T-helper 17 cell (primary cell): Measurements from ENCODE around the gene STARD13. TPM values are rescaled to one million over a fixed set of nuclear protein-coding genes. Genes with fewer than 3 reads are reported as not detected.

Experiments used
- ATAC-seq: fragments of 150-1000 bp; cut with Tn5 transposase; 2 replicates; pipeline ENCODE4 v1.10.0; 2021; ENCODE audit warnings: mild to moderate bottlenecking, moderate library complexity
- DNase-seq, 3 donors: peaks; one replicate each; pipeline versions ENCODE4 v3.0.0 to v3.0.0-alpha.2; 2020 to 2021
- H3K9me3 ChIP-seq: one replicate; pipeline ENCODE4 v1.7.0; 2013; ENCODE audit warnings: low read length, mild to moderate bottlenecking; ENCODE audit not compliant: control insufficient read depth, poor library complexity, severe bottlenecking
- H3K27ac Mint-ChIP-seq: one replicate; pipeline ENCODE4 v1.8.0; 2022; ENCODE audit warnings: mild to moderate bottlenecking, moderate library complexity, mixed read lengths
- H3K27me3 Mint-ChIP-seq: one replicate; pipeline ENCODE4 v1.8.0; 2022; ENCODE audit warnings: mixed read lengths
- H3K36me3 Mint-ChIP-seq: one replicate; pipeline ENCODE4 v1.8.0; 2022; ENCODE audit warnings: low read depth, mixed read lengths
- H3K4me1 Mint-ChIP-seq: one replicate; pipeline ENCODE4 v1.8.0; 2022; ENCODE audit warnings: mild to moderate bottlenecking, mixed read lengths
- H3K4me3 Mint-ChIP-seq: one replicate; pipeline ENCODE4 v1.8.0; 2022; ENCODE audit warnings: mild to moderate bottlenecking, moderate library complexity, mixed read lengths
- total RNA-seq, 4 donors: library from RNA in 2 of 4; stranded (reverse) in 2 of 4; gene quantifications; one replicate each; pipeline ENCODE4 v1.2.3 and lab custom pipeline; 2022 to 2026

Gene STARD13
- total RNA-seq, 2 donors from 2014 or later, result not detected

- H3K27ac Mint-ChIP-seq, result no peak overlapping the region
- peaks cover 40% of the 10 kb centered on the region for H3K27me3 Mint-ChIP-seq
- no peak overlapping the region for H3K4me3 Mint-ChIP-seq
- no peak for ATAC-seq
- DNase-seq, result no peak
- no peaks in the 10 kb centered on the region for H3K9me3 ChIP-seq
- H3K36me3 Mint-ChIP-seq, result no peaks in the 10 kb centered on the region
- H3K4me1 Mint-ChIP-seq, result no peaks in the 10 kb centered on the region
Measured at GRCh38 chr13:33091415-33091774, 194.2 kb downstream of the STARD13 start.

- no peak overlapping the region for H3K4me3 Mint-ChIP-seq
- no peak for DNase-seq
- H3K36me3 Mint-ChIP-seq, result no peaks in the 10 kb centered on the region
- H3K4me1 Mint-ChIP-seq, result no peaks in the 10 kb centered on the region
- H3K27me3 Mint-ChIP-seq, result peaks cover 45% of the 10 kb centered on the region
- ATAC-seq, result no peak
- H3K27ac Mint-ChIP-seq, result no peak overlapping the region
- H3K9me3 ChIP-seq, result no peaks in the 10 kb centered on the region
Measured at GRCh38 chr13:33090755-33091414, 194.7 kb downstream of the STARD13 start.

- Mint-ChIP-seq H3K4me1 (no peaks in the 10 kb centered on the region), H3K27me3 (peaks cover 54% of the 10 kb centered on the region), H3K27ac (no peak overlapping the region), H3K36me3 (no peaks in the 10 kb centered on the region), H3K4me3 (no peak overlapping the region)
- DNase-seq (no peak), ATAC-seq (no peak)
- H3K9me3 ChIP-seq, result no peaks in the 10 kb centered on the region
Measured at GRCh38 chr13:33089311-33089710, 196.2 kb downstream of the STARD13 start.

GRCh38 chr13:33087790-33088189, 197.8 kb downstream of the STARD13 start:
- Mint-ChIP-seq H3K27me3 (peaks cover 55% of the 10 kb centered on the region), H3K27ac (no peak overlapping the region), H3K4me1 (no peaks in the 10 kb centered on the region), H3K4me3 (no peak overlapping the region), H3K36me3 (no peaks in the 10 kb centered on the region)
- DNase-seq (no peak), ATAC-seq (no peak)
- no peaks in the 10 kb centered on the region for H3K9me3 ChIP-seq

GRCh38 chr13:33087091-33087490, 198.5 kb downstream of the STARD13 start:
- Mint-ChIP-seq H3K27ac (no peak overlapping the region), H3K27me3 (peaks cover 56% of the 10 kb centered on the region), H3K4me3 (no peak overlapping the region), H3K36me3 (no peaks in the 10 kb centered on the region), H3K4me1 (no peaks in the 10 kb centered on the region)
- no peak for DNase-seq
- no peaks in the 10 kb centered on the region for H3K9me3 ChIP-seq
- ATAC-seq, result no peak

GRCh38 chr13:33083054-33083453, 202.5 kb downstream of the STARD13 start:
- Mint-ChIP-seq H3K36me3 (peaks cover 3% of the 10 kb centered on the region), H3K4me1 (peaks cover 4% of the 10 kb centered on the region), H3K4me3 (no peak overlapping the region), H3K27ac (no peak overlapping the region), H3K27me3 (peaks cover 66% of the 10 kb centered on the region)
- DNase-seq (no peak), ATAC-seq (no peak)
- H3K9me3 ChIP-seq, result no peaks in the 10 kb centered on the region

- Mint-ChIP-seq H3K36me3 (peaks cover 3% of the 10 kb centered on the region), H3K4me1 (peaks cover 4% of the 10 kb centered on the region), H3K27ac (no peak overlapping the region), H3K4me3 (no peak overlapping the region), H3K27me3 (peaks cover 54% of the 10 kb centered on the region)
- H3K9me3 ChIP-seq, result no peaks in the 10 kb centered on the region
- ATAC-seq, result no peak
- DNase-seq, result no peak
Measured at GRCh38 chr13:33081666-33082065, 203.9 kb downstream of the STARD13 start.

GRCh38 chr13:33080972-33081590, 204.5 kb downstream of the STARD13 start:
- ATAC-seq, result no peak
- H3K27me3 Mint-ChIP-seq, result peaks cover 48% of the 10 kb centered on the region

GRCh38 chr13:33079960-33080359, 205.6 kb downstream of the STARD13 start:
- ATAC-seq (no peak), DNase-seq (no peak)
- H3K36me3 Mint-ChIP-seq, result peaks cover 3% of the 10 kb centered on the region
- peaks cover 40% of the 10 kb centered on the region for H3K27me3 Mint-ChIP-seq
- no peaks in the 10 kb centered on the region for H3K9me3 ChIP-seq
- no peak overlapping the region for H3K4me3 Mint-ChIP-seq
- peaks cover 4% of the 10 kb centered on the region for H3K4me1 Mint-ChIP-seq
- no peak overlapping the region for H3K27ac Mint-ChIP-seq

More at GRCh38 chr13:33080972-33081590, 204.5 kb downstream of the STARD13 start:
- Mint-ChIP-seq H3K36me3 (peaks cover 3% of the 10 kb centered on the region), H3K27ac (no peak overlapping the region), H3K4me1 (peaks cover 4% of the 10 kb centered on the region), H3K4me3 (no peak overlapping the region)
- no peak for DNase-seq
- H3K9me3 ChIP-seq, result no peaks in the 10 kb centered on the region

- H3K27ac Mint-ChIP-seq, result no peak overlapping the region
- no peak overlapping the region for H3K4me3 Mint-ChIP-seq
- no peak for DNase-seq
- no peaks in the 10 kb centered on the region for H3K9me3 ChIP-seq
- H3K4me1 Mint-ChIP-seq, result peaks cover 4% of the 10 kb centered on the region
- H3K27me3 Mint-ChIP-seq, result peaks cover 44% of the 10 kb centered on the region
- no peak for ATAC-seq
- peaks cover 3% of the 10 kb centered on the region for H3K36me3 Mint-ChIP-seq
Measured at GRCh38 chr13:33078263-33078662, 207.3 kb downstream of the STARD13 start.

- ATAC-seq (no peak), DNase-seq (no peak)
- H3K27me3 Mint-ChIP-seq, result peaks cover 31% of the 10 kb centered on the region
- no peaks in the 10 kb centered on the region for H3K9me3 ChIP-seq
- H3K4me3 Mint-ChIP-seq, result no peak overlapping the region
- H3K4me1 Mint-ChIP-seq, result peaks cover 4% of the 10 kb centered on the region
- H3K36me3 Mint-ChIP-seq, result peaks cover 3% of the 10 kb centered on the region
- H3K27ac Mint-ChIP-seq, result no peak overlapping the region
Measured at GRCh38 chr13:33076001-33076992, 209.3 kb downstream of the STARD13 start.

- H3K4me1 Mint-ChIP-seq, result no peaks in the 10 kb centered on the region
- H3K9me3 ChIP-seq, result no peaks in the 10 kb centered on the region
Measured at GRCh38 chr13:33073338-33073737, 212.2 kb downstream of the STARD13 start.

GRCh38 chr13:33072759-33073158, 212.8 kb downstream of the STARD13 start:
- ATAC-seq, result no peak
- Mint-ChIP-seq H3K4me3 (no peak overlapping the region), H3K27me3 (peaks cover 12% of the 10 kb centered on the region), H3K36me3 (no peaks in the 10 kb centered on the region), H3K4me1 (no peaks in the 10 kb centered on the region), H3K27ac (no peak overlapping the region)
- H3K9me3 ChIP-seq, result no peaks in the 10 kb centered on the region
- DNase-seq, result no peak

More at GRCh38 chr13:33073338-33073737, 212.2 kb downstream of the STARD13 start:
- H3K4me3 Mint-ChIP-seq, result no peak overlapping the region
- DNase-seq, result no peak
- H3K27me3 Mint-ChIP-seq, result peaks cover 12% of the 10 kb centered on the region
- no peaks in the 10 kb centered on the region for H3K36me3 Mint-ChIP-seq
- no peak overlapping the region for H3K27ac Mint-ChIP-seq
- no peak for ATAC-seq
